ENCODE data around the gene ADAMTS20.

GRCh38 chr12:43436597-43436996, 115.4 kb downstream of the ADAMTS20 start:
- TF ChIP-seq CTCF (IDR thresholded peaks at IDR 0.05), result no peak
- TF ChIP-seq POLR2A (IDR thresholded peaks at IDR 0.05), result no peak

Data from esophagus squamous epithelium (tissue), 4 donors.